Spleen (tissue), 11 donors: ENCODE data around the gene F2RL1. TPM values are rescaled to one million over a fixed set of nuclear protein-coding genes. Genes with fewer than 3 reads are reported as not detected.
"Not testable (repeated sequence)": the region's sequence is repeated elsewhere in the genome, so short reads cannot be mapped to it uniquely, and the experiment has no call there.

ENCODE experiments used
- DNase-seq: peaks from one replicate; pipeline ENCODE4 v3.0.0-alpha.2; 2020
- H3K27ac ChIP-seq, 8 donors: fragments of 200-600 bp; sonication (generic) in 7 of 8; 1 replicate in 4 of 8; 2 replicates in 4 of 8; pipeline versions ENCODE4 v1.5.0 to v1.8.0; 2016 to 2021; ENCODE audit warnings: inconsistent platforms in 4 of 8, mild to moderate bottlenecking in 4 of 8, moderate library complexity in 1 of 8
- H3K27me3 ChIP-seq, 7 donors: fragments of 200-600 bp; sonication (generic) in 6 of 7; replicated peaks in 1 of 7; 1 replicate in 4 of 7; 2 replicates in 3 of 7; pipeline versions ENCODE4 v1.5.0 to v1.8.0; 2016 to 2021; ENCODE audit warnings: inconsistent platforms in 3 of 7, mild to moderate bottlenecking in 1 of 7
- H3K36me3 ChIP-seq, 6 donors: fragments of 200-600 bp; sonication (generic) in 5 of 6; 1 replicate in 4 of 6; 2 replicates in 2 of 6; pipeline versions ENCODE4 v1.5.0 to v1.8.0; 2016 to 2021; ENCODE audit warnings: inconsistent platforms in 2 of 6
- H3K4me1 ChIP-seq, 6 donors: fragments of 200-600 bp; sonication (generic) in 5 of 6; 1 replicate in 3 of 6; 2 replicates in 3 of 6; pipeline versions ENCODE4 v1.5.0 to v1.8.0; 2016 to 2021; ENCODE audit warnings: inconsistent platforms in 3 of 6
- H3K4me3 ChIP-seq, 8 donors: fragments of 200-600 bp; sonication (generic) in 7 of 8; 1 replicate in 4 of 8; 2 replicates in 4 of 8; pipeline versions ENCODE4 v1.5.0 to v1.8.0; 2016 to 2021; ENCODE audit warnings: inconsistent platforms in 4 of 8, mild to moderate bottlenecking in 4 of 8, moderate library complexity in 2 of 8
- H3K9me3 ChIP-seq, 8 donors: fragments of 200-600 bp; sonication (generic) in 7 of 8; 1 replicate in 4 of 8; 2 replicates in 4 of 8; pipeline versions ENCODE4 v1.5.0 to v1.8.0; 2016 to 2021; ENCODE audit warnings: inconsistent platforms in 4 of 8
- CTCF ChIP-seq, 11 experiments: fragments of 200-600 bp in 7 of 11; fragments of 450-650 bp in 4 of 11; sonication (generic) in 4 of 11; IDR thresholded peaks in 8 of 11; conservative IDR thresholded peaks in 3 of 11; 1 replicate in 7 of 11; 2 replicates in 4 of 11; pipeline versions ENCODE4 v1.4.0 to v1.8.0; 2016 to 2021; ENCODE audit warnings: antibody characterized with exemption in 11 of 11, inconsistent platforms in 4 of 11, mild to moderate bottlenecking in 1 of 11
- POLR2A ChIP-seq, 3 donors: fragments of 450-650 bp; IDR thresholded peaks; one replicate each; pipeline ENCODE4 v1.5.1; 2017; ENCODE audit warnings: antibody characterized with exemption in 3 of 3, mild to moderate bottlenecking in 1 of 3
- POLR2AphosphoS5 ChIP-seq, 3 donors: sonication (generic); formaldehyde crosslinking; IDR thresholded peaks; one replicate each; pipeline ENCODE4 v1.5.1; 2017; ENCODE audit warnings: antibody characterized with exemption in 3 of 3
- WGBS, 5 donors: extraction: QIAGEN DNeasy Blood & Tissue Kit in 3 of 5; methylation state at CpG; one replicate each; pipeline versions ENCODE4 v1.1.5 to v1.1.7; 2013 to 2018; 5-methylcytosine and 5-hydroxymethylcytosine counted together
- intact Hi-C: fragments of 100-400 bp; cut with DNase I; formaldehyde crosslinking; loops from one replicate; pipeline ENCODE4 v1.15.0; 2023; ENCODE audit warnings: low total_unique reads
- polyA plus RNA-seq, 3 donors: library from polyadenylated mRNA; stranded (reverse); fragments of 200-250 nt; gene quantifications; one replicate each; pipeline ENCODE4 v1.2.1, GENCODE V29; 2013
- total RNA-seq, 7 donors: library from RNA; depleted of rRNA in 3 of 7; stranded (reverse); fragments of >200 nt in 3 of 7; fragmentation: NEBNext Ultra II Directional in 4 of 7; extraction: Animal tissue kit (Norgen Biotek cat#: 25700) in 4 of 7; gene quantifications; one replicate each; pipeline versions ENCODE4 v1.1.0 to v1.2.1, GENCODE V29; 2016 to 2021
- donor health status: healthy with polysubstance abuse.
- donor health status: DM: no; HTN: no; CAD: no; lungs with moderate emphysema.
- donor health status: DM: no; HTN: no; CAD: no.
- donor health status: Bipolar disorder and iron deficiency.
- donor health status: healthy.
- donor health status: DM: no; HTN: no; CAD: no.
- donor health status: DM: yes; HTN: yes; CAD: no.

F2RL1 gene
- total and polyA plus RNA-seq, 10 donors, result 0.46 to 9.5 (median 4.6) TPM

GRCh38 chr5:76776391-76776790 lies 42.4 kb upstream of the F2RL1 start:
- no peak overlapping the region for H3K4me3 ChIP-seq
- no peak overlapping the region for H3K27ac ChIP-seq
- H3K4me1 ChIP-seq, result peaks cover 0 to 16% (median 8%) of the 10 kb centered on the region in 6 donors
- TF ChIP-seq POLR2A (IDR thresholded peaks at IDR 0.05) (no peak), CTCF (IDR thresholded peaks at IDR 0.05 in 8 of 11, conservative IDR thresholded peaks at IDR 0.05 in 3 of 11) (no peak), POLR2AphosphoS5 (IDR thresholded peaks at IDR 0.05) (no peak)
- H3K27me3 ChIP-seq, result no peaks in the 10 kb centered on the region
- no peaks in the 10 kb centered on the region for H3K36me3 ChIP-seq
- WGBS, 5 donors, result 87 to 90% (median 90%) methylated on average over 2 of the region's 2 CpGs
- no peaks in the 10 kb centered on the region for H3K9me3 ChIP-seq
- no peak for DNase-seq
- intact Hi-C loops, result no loop called here

- H3K4me3 ChIP-seq, H3K27me3 ChIP-seq, DNase-seq, H3K36me3 ChIP-seq, H3K9me3 ChIP-seq, H3K27ac ChIP-seq, intact Hi-C loops: not testable (repeated sequence)
- H3K4me1 ChIP-seq, result peaks cover 0 to 14% (median 2%) of the 10 kb centered on the region in 6 donors
- 92 to 99% (median 96%) methylated on average over 4 of the region's 4 CpGs for WGBS, 5 donors
These were observed 38.2 kb upstream of the F2RL1 start for GRCh38 chr5:76780616-76781015.

GRCh38 chr5:76781775-76782174 lies 37.1 kb upstream of the F2RL1 start:
- no peak overlapping the region for H3K27ac ChIP-seq
- no peak for DNase-seq
- H3K4me3 ChIP-seq, result no peak overlapping the region
- TF ChIP-seq POLR2AphosphoS5 (IDR thresholded peaks at IDR 0.05), result no peak
- TF ChIP-seq POLR2A (IDR thresholded peaks at IDR 0.05), result no peak
- TF ChIP-seq CTCF (IDR thresholded peaks at IDR 0.05 in 8 of 11, conservative IDR thresholded peaks at IDR 0.05 in 3 of 11), result no peak
- intact Hi-C loops, result no loop called here
- H3K9me3 ChIP-seq, result no peaks in the 10 kb centered on the region
- H3K27me3 ChIP-seq, result no peaks in the 10 kb centered on the region
- WGBS, 5 donors, result 90 to 95% (median 94%) methylated on average over 10 of the region's 10 CpGs
- no peaks in the 10 kb centered on the region for H3K36me3 ChIP-seq
- peaks cover 0 to 14% (median 2%) of the 10 kb centered on the region in 6 donors for H3K4me1 ChIP-seq

GRCh38 chr5:76782444-76782843 lies 36.4 kb upstream of the F2RL1 start:
- 66 to 82% (median 77%) methylated on average over 3 of the region's 3 CpGs for WGBS, 5 donors
- H3K9me3 ChIP-seq, result no peaks in the 10 kb centered on the region
- no peaks in the 10 kb centered on the region for H3K27me3 ChIP-seq
- no peak overlapping the region for H3K4me3 ChIP-seq
- intact Hi-C loops, result no loop called here
- no peak for TF ChIP-seq CTCF (IDR thresholded peaks at IDR 0.05 in 8 of 11, conservative IDR thresholded peaks at IDR 0.05 in 3 of 11)
- no peak for TF ChIP-seq POLR2AphosphoS5 (IDR thresholded peaks at IDR 0.05)
- H3K4me1 ChIP-seq, result peaks cover 0 to 14% (median 2%) of the 10 kb centered on the region in 6 donors
- H3K27ac ChIP-seq, result peak overlapping the region in 5 of 8 donors; percentile 3 to 61 (median 20)
- H3K36me3 ChIP-seq, result no peaks in the 10 kb centered on the region
- no peak for DNase-seq

GRCh38 chr5:76787237-76787636 lies 31.6 kb upstream of the F2RL1 start:
- no peak overlapping the region for H3K4me3 ChIP-seq
- DNase-seq, result no peak
- 78 to 94% (median 87%) methylated on average over 2 of the region's 2 CpGs for WGBS, 5 donors
- no peak overlapping the region for H3K27ac ChIP-seq
- intact Hi-C loops, result no loop called here
- H3K9me3 ChIP-seq, result no peaks in the 10 kb centered on the region
- H3K4me1 ChIP-seq, result peaks cover 0 to 36% (median 8%) of the 10 kb centered on the region in 6 donors
- TF ChIP-seq POLR2AphosphoS5 (IDR thresholded peaks at IDR 0.05) (no peak), POLR2A (IDR thresholded peaks at IDR 0.05) (no peak), CTCF (IDR thresholded peaks at IDR 0.05 in 8 of 11, conservative IDR thresholded peaks at IDR 0.05 in 3 of 11) (no peak)
- H3K36me3 ChIP-seq, result no peaks in the 10 kb centered on the region
- no peaks in the 10 kb centered on the region for H3K27me3 ChIP-seq
